ENCODE measurements around the gene C5orf24.
A peak's percentile ranks its signal among the peaks of the same experiment; 100 is the strongest.
"Not testable (repeated sequence)": the region's sequence is repeated elsewhere in the genome, so short reads cannot be mapped to it uniquely, and the experiment has no call there.

C5orf24 gene

GRCh38 chr5:134845852-134846640 lies at the start of gene C5orf24:
Gene C5orf24 (plus strand): TSS chr5:134845968. CDS start chr5:134854901, 8,933 bp downstream.
- DNase-seq (ENCODE audit: low read depth, low spot score) = peak; percentile 92

GRCh38 chr5:134798468-134798867 lies 47.3 kb upstream of the C5orf24 start:
- DNase-seq (ENCODE audit: low read depth, low spot score) = no peak

- no peak for DNase-seq (ENCODE audit: low read depth, low spot score)
These were observed 41.9 kb upstream of the C5orf24 start for GRCh38 chr5:134803821-134804220.

- no peak for DNase-seq (ENCODE audit: low read depth, low spot score)
These were observed 32.4 kb upstream of the C5orf24 start for GRCh38 chr5:134813407-134813806.

- no peak for DNase-seq (ENCODE audit: low read depth, low spot score)
These were observed 31.9 kb upstream of the C5orf24 start for GRCh38 chr5:134813827-134814226.

GRCh38 chr5:134817006-134817405 lies 28.8 kb upstream of the C5orf24 start:
- DNase-seq (ENCODE audit: low read depth, low spot score) = no peak

- no peak for DNase-seq (ENCODE audit: low read depth, low spot score)
These were observed 27.0 kb upstream of the C5orf24 start for GRCh38 chr5:134818776-134819175.

GRCh38 chr5:134819407-134819963 lies 26.3 kb upstream of the C5orf24 start:
- DNase-seq (ENCODE audit: low read depth, low spot score) = no peak

GRCh38 chr5:134821841-134822240 lies 23.9 kb upstream of the C5orf24 start:
- DNase-seq (ENCODE audit: low read depth, low spot score) = no peak

GRCh38 chr5:134824681-134825080 lies 21.1 kb upstream of the C5orf24 start:
- DNase-seq (ENCODE audit: low read depth, low spot score) = no peak

- DNase-seq (ENCODE audit: low read depth, low spot score) = no peak
These were observed 20.6 kb upstream of the C5orf24 start for GRCh38 chr5:134825212-134825611.

- no peak for DNase-seq (ENCODE audit: low read depth, low spot score)
These were observed 12.3 kb upstream of the C5orf24 start for GRCh38 chr5:134833340-134834032.

GRCh38 chr5:134835623-134836022 lies 10.1 kb upstream of the C5orf24 start:
- no peak for DNase-seq (ENCODE audit: low read depth, low spot score)

- no peak for DNase-seq (ENCODE audit: low read depth, low spot score)
These were observed 8.1 kb upstream of the C5orf24 start for GRCh38 chr5:134837530-134838181.

GRCh38 chr5:134838361-134838760 lies 7.4 kb upstream of the C5orf24 start:
- DNase-seq (ENCODE audit: low read depth, low spot score) = not testable (repeated sequence)

GRCh38 chr5:134840811-134841210 lies 5.0 kb upstream of the C5orf24 start:
- peak; percentile 54 for DNase-seq (ENCODE audit: low read depth, low spot score)

GRCh38 chr5:134844252-134844651 lies 1.5 kb upstream of the C5orf24 start:
- no peak for DNase-seq (ENCODE audit: low read depth, low spot score)

GRCh38 chr5:134845335-134845851 lies 375 bp upstream of the C5orf24 start:
- DNase-seq (ENCODE audit: low read depth, low spot score) = no peak

GRCh38 chr5:134846641-134846960 lies 833 bp downstream of the C5orf24 start:
- DNase-seq (ENCODE audit: low read depth, low spot score) = no peak

GRCh38 chr5:134849434-134849933 lies 3.7 kb downstream of the C5orf24 start:
- DNase-seq (ENCODE audit: low read depth, low spot score) = not testable (repeated sequence)

- DNase-seq (ENCODE audit: low read depth, low spot score) = no peak
These were observed 5.6 kb downstream of the C5orf24 start for GRCh38 chr5:134851307-134851923.

Data from ELF-1 (cell line).